ENCODE results near the gene TMEM140.

DNA sequence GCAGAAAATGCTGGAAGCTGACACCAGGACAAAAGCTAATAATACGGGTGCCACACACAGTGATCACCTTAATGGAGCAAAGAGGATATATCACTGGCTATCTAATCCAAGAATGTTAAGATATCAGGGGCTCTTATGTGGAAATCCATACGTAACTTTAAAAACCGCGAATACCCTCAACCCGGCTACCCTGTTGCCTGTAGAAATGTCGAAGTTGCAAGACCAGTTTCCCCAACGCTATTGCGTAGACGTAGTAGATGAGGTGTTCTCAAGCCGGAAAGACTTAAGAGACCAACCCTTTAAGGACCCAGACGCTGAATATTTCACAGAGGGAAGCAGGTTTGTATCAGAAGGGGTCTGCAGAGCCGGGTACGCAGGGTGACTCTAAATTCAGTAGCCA lies 30.5 kb downstream of the TMEM140 start:
- TF ChIP-seq, protein P1, sequence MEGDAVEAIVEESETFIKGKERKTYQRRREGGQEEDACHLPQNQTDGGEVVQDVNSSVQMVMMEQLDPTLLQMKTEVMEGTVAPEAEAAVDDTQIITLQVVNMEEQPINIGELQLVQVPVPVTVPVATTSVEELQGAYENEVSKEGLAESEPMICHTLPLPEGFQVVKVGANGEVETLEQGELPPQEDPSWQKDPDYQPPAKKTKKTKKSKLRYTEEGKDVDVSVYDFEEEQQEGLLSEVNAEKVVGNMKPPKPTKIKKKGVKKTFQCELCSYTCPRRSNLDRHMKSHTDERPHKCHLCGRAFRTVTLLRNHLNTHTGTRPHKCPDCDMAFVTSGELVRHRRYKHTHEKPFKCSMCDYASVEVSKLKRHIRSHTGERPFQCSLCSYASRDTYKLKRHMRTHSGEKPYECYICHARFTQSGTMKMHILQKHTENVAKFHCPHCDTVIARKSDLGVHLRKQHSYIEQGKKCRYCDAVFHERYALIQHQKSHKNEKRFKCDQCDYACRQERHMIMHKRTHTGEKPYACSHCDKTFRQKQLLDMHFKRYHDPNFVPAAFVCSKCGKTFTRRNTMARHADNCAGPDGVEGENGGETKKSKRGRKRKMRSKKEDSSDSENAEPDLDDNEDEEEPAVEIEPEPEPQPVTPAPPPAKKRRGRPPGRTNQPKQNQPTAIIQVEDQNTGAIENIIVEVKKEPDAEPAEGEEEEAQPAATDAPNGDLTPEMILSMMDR (IDR thresholded peaks at IDR 0.05), result no peak
- no peak for TF ChIP-seq POLR2A (IDR thresholded peaks at IDR 0.05)
